HEK293 (cell line): ENCODE results near the gene ELOVL1.

ENCODE experiments used
- GLI4 ChIP-seq: fragments of 450-650 bp; formaldehyde crosslinking; IDR thresholded peaks from 2 replicates; pipeline ENCODE4 v1.5.1; 2016; ENCODE audit warnings: missing biosample characterization, missing genetic modification characterization
- GLIS1 ChIP-seq: fragments of 450-650 bp; formaldehyde crosslinking; IDR thresholded peaks from 2 replicates; pipeline ENCODE4 v1.5.1; 2016; ENCODE audit warnings: missing biosample characterization, missing genetic modification characterization
- HOXA7 ChIP-seq: sonication (generic); formaldehyde crosslinking; IDR thresholded peaks from 2 replicates; pipeline ENCODE4 v1.8.1; 2022; ENCODE audit warnings: missing genetic modification reagents, borderline replicate concordance
- HOXC10 ChIP-seq: sonication (generic); formaldehyde crosslinking; IDR thresholded peaks from 2 replicates; pipeline ENCODE4 v1.8.1; 2023; ENCODE audit warnings: mild to moderate bottlenecking, missing genetic modification reagents
- KLF10 ChIP-seq: fragments of 450-650 bp; IDR thresholded peaks from 2 replicates; pipeline ENCODE4 v1.5.1; 2018; ENCODE audit warnings: missing biosample characterization, mild to moderate bottlenecking, missing genetic modification characterization
- KLF17 ChIP-seq: fragments of 450-650 bp; formaldehyde crosslinking; IDR thresholded peaks from 2 replicates; pipeline ENCODE4 v1.5.1; 2016; ENCODE audit warnings: missing biosample characterization, missing genetic modification characterization
- PATZ1 ChIP-seq: fragments of 450-650 bp; formaldehyde crosslinking; IDR thresholded peaks from 2 replicates; pipeline ENCODE4 v1.5.1; 2016; ENCODE audit warnings: missing biosample characterization, missing genetic modification characterization
- TRIM28 ChIP-seq: IDR thresholded peaks from 2 replicates; pipeline ENCODE4 v1.6.1; 2011; ENCODE audit warnings: low read length, control low read depth, borderline replicate concordance
- ZBTB7A ChIP-seq: fragments of 450-650 bp; formaldehyde crosslinking; IDR thresholded peaks from 2 replicates; pipeline ENCODE4 v1.5.1; 2016; ENCODE audit warnings: low read depth, missing biosample characterization, missing genetic modification characterization
- ZFP37 ChIP-seq: fragments of 450-650 bp; formaldehyde crosslinking; IDR thresholded peaks from 2 replicates; pipeline ENCODE4 v1.5.1; 2016; ENCODE audit warnings: missing biosample characterization, missing genetic modification characterization
- ZNF157 ChIP-seq: fragments of 450-650 bp; formaldehyde crosslinking; IDR thresholded peaks from 2 replicates; pipeline ENCODE4 v1.5.1; 2016; ENCODE audit warnings: missing biosample characterization, missing genetic modification characterization
- ZNF184 ChIP-seq: fragments of 450-650 bp; IDR thresholded peaks from 2 replicates; pipeline ENCODE4 v1.5.1; 2018; ENCODE audit warnings: missing biosample characterization, mild to moderate bottlenecking, missing genetic modification characterization
- ZNF335 ChIP-seq: fragments of 450-650 bp; formaldehyde crosslinking; conservative IDR thresholded peaks from 2 replicates; pipeline ENCODE4 v1.5.1; 2016; ENCODE audit warnings: missing biosample characterization, missing genetic modification characterization
- ZNF341 ChIP-seq: fragments of 450-650 bp; formaldehyde crosslinking; IDR thresholded peaks from 2 replicates; pipeline ENCODE4; 2016; ENCODE audit warnings: low read depth, missing biosample characterization, missing genetic modification characterization
- ZNF416 ChIP-seq: fragments of 450-650 bp; formaldehyde crosslinking; IDR thresholded peaks from 2 replicates; pipeline ENCODE4 v1.5.1; 2016; ENCODE audit warnings: missing biosample characterization, missing genetic modification characterization
- ZNF48 ChIP-seq: fragments of 450-650 bp; formaldehyde crosslinking; IDR thresholded peaks from 2 replicates; pipeline ENCODE4 v1.5.1; 2016; ENCODE audit warnings: missing biosample characterization, missing genetic modification characterization
- ZNF529 ChIP-seq: fragments of 450-650 bp; formaldehyde crosslinking; IDR thresholded peaks from 2 replicates; pipeline ENCODE4 v1.5.1; 2017; ENCODE audit warnings: missing genetic modification characterization, missing biosample characterization; ENCODE audit not compliant: insufficient replicate concordance
- ZNF530 ChIP-seq: fragments of 450-650 bp; formaldehyde crosslinking; IDR thresholded peaks from 2 replicates; pipeline ENCODE4 v1.5.1; 2016; ENCODE audit warnings: low read depth, missing biosample characterization, missing genetic modification characterization
- ZNF639 ChIP-seq: fragments of 450-650 bp; formaldehyde crosslinking; IDR thresholded peaks from 2 replicates; pipeline ENCODE4 v1.5.1; 2016; ENCODE audit warnings: missing biosample characterization, missing genetic modification characterization
- ZNF701 ChIP-seq: fragments of 450-650 bp; formaldehyde crosslinking; IDR thresholded peaks from 2 replicates; pipeline ENCODE4 v1.5.1; 2016; ENCODE audit warnings: missing biosample characterization, missing genetic modification characterization
- ZNF707 ChIP-seq: fragments of 450-650 bp; formaldehyde crosslinking; IDR thresholded peaks from 2 replicates; pipeline ENCODE4 v1.5.1; 2016; ENCODE audit warnings: missing biosample characterization, missing genetic modification characterization
- ZNF747 ChIP-seq: fragments of 450-650 bp; formaldehyde crosslinking; IDR thresholded peaks from 2 replicates; pipeline ENCODE4 v1.5.1; 2016; ENCODE audit warnings: missing biosample characterization, missing genetic modification characterization
- ZNF785 ChIP-seq: fragments of 450-650 bp; formaldehyde crosslinking; IDR thresholded peaks from 2 replicates; pipeline ENCODE4 v1.5.1; 2016; ENCODE audit warnings: missing biosample characterization, missing genetic modification characterization
- TF ChIP-seq, protein P1 (sequence below): fragments of 450-650 bp; formaldehyde crosslinking; IDR thresholded peaks from 2 replicates; pipeline ENCODE4 v1.5.1; 2016; ENCODE audit warnings: missing biosample characterization, missing genetic modification characterization
- TF ChIP-seq, protein P2 (sequence below): fragments of 450-650 bp; formaldehyde crosslinking; IDR thresholded peaks from 2 replicates; pipeline ENCODE4 v1.5.1; 2016; ENCODE audit warnings: missing biosample characterization, missing genetic modification characterization
- TF ChIP-seq, protein P3 (sequence below): fragments of 450-650 bp; formaldehyde crosslinking; IDR thresholded peaks from 2 replicates; pipeline ENCODE4 v1.5.1; 2016; ENCODE audit warnings: missing biosample characterization, missing genetic modification characterization
- TF ChIP-seq, protein P4 (sequence below): fragments of 450-650 bp; formaldehyde crosslinking; IDR thresholded peaks from 2 replicates; pipeline ENCODE4 v1.5.1; 2017; ENCODE audit warnings: missing biosample characterization, missing genetic modification characterization
- TF ChIP-seq, protein P5 (sequence below): fragments of 450-650 bp; formaldehyde crosslinking; IDR thresholded peaks from 2 replicates; pipeline ENCODE4; 2016; ENCODE audit warnings: missing biosample characterization, missing genetic modification characterization
- TF ChIP-seq, protein P6 (sequence below): fragments of 450-650 bp; formaldehyde crosslinking; IDR thresholded peaks from 2 replicates; pipeline ENCODE4 v1.5.1; 2016; ENCODE audit warnings: missing biosample characterization, missing genetic modification characterization

Gene ELOVL1

GRCh38 chr1:43349594-43350306, 18.1 kb downstream of the ELOVL1 start (continued):
- TF ChIP-seq ZBTB7A (tag by site-specific recombination) (no peak), KLF10 (tag by site-specific recombination) (no peak), ZNF707 (tag by site-specific recombination) (no peak), ZNF416 (no peak), ZNF529 (tag by site-specific recombination) (no peak), ZNF341 (tag by site-specific recombination) (no peak), ZNF530 (tag by site-specific recombination) (no peak), ZNF785 (tag by site-specific recombination) (no peak), GLIS1 (tag by site-specific recombination) (no peak), ZNF157 (no peak), HOXC10 (CRISPR knock-in tag) (no peak), KLF17 (tag by site-specific recombination) (no peak), ZNF747 (tag by site-specific recombination) (no peak), ZNF639 (tag by site-specific recombination) (0 out of 2 replicates have a peak, but pooled peaks have one; percentile 26), ZNF48 (tag by site-specific recombination) (no peak), ZNF184 (tag by site-specific recombination) (no peak), ZFP37 (tag by site-specific recombination) (no peak), ZNF701 (tag by site-specific recombination) (no peak), HOXA7 (no peak), TRIM28 (no peak), PATZ1 (peak; percentile 68; the same call in 1 of the 2 replicates), GLI4 (no peak), ZNF335 (tag by site-specific recombination) (no peak; the same call in 1 of the 2 replicates)
- TF ChIP-seq, protein P1, sequence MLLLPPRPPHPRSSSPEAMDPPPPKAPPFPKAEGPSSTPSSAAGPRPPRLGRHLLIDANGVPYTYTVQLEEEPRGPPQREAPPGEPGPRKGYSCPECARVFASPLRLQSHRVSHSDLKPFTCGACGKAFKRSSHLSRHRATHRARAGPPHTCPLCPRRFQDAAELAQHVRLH, result no peak
- TF ChIP-seq, protein P2, sequence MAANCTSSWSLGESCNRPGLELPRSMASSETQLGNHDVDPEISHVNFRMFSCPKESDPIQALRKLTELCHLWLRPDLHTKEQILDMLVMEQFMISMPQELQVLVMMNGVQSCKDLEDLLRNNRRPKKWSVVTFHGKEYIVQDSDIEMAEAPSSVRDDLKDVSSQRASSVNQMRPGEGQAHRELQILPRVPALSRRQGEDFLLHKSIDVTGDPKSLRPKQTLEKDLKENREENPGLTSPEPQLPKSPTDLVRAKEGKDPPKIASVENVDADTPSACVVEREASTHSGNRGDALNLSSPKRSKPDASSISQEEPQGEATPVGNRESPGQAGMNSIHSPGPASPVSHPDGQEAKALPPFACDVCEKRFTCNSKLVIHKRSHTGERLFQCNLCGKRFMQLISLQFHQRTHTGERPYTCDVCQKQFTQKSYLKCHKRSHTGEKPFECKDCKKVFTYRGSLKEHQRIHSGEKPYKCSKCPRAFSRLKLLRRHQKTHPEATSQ (tag by site-specific recombination), result no peak
- TF ChIP-seq, protein P3, sequence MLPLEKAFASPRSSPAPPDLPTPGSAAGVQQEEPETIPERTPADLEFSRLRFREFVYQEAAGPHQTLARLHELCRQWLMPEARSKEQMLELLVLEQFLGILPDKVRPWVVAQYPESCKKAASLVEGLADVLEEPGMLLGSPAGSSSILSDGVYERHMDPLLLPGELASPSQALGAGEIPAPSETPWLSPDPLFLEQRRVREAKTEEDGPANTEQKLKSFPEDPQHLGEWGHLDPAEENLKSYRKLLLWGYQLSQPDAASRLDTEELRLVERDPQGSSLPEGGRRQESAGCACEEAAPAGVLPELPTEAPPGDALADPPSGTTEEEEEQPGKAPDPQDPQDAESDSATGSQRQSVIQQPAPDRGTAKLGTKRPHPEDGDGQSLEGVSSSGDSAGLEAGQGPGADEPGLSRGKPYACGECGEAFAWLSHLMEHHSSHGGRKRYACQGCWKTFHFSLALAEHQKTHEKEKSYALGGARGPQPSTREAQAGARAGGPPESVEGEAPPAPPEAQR (tag by site-specific recombination), result no peak
- TF ChIP-seq, protein P4, sequence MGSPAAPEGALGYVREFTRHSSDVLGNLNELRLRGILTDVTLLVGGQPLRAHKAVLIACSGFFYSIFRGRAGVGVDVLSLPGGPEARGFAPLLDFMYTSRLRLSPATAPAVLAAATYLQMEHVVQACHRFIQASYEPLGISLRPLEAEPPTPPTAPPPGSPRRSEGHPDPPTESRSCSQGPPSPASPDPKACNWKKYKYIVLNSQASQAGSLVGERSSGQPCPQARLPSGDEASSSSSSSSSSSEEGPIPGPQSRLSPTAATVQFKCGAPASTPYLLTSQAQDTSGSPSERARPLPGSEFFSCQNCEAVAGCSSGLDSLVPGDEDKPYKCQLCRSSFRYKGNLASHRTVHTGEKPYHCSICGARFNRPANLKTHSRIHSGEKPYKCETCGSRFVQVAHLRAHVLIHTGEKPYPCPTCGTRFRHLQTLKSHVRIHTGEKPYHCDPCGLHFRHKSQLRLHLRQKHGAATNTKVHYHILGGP (tag by site-specific recombination), result no peak
- TF ChIP-seq, protein P5, sequence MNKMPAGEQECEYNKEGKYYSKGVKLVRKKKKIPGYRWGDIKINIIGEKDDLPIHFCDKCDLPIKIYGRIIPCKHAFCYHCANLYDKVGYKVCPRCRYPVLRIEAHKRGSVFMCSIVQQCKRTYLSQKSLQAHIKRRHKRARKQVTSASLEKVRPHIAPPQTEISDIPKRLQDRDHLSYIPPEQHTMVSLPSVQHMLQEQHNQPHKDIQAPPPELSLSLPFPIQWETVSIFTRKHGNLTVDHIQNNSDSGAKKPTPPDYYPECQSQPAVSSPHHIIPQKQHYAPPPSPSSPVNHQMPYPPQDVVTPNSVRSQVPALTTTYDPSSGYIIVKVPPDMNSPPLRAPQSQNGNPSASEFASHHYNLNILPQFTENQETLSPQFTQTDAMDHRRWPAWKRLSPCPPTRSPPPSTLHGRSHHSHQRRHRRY (tag by site-specific recombination), result no peak
- TF ChIP-seq, protein P6, sequence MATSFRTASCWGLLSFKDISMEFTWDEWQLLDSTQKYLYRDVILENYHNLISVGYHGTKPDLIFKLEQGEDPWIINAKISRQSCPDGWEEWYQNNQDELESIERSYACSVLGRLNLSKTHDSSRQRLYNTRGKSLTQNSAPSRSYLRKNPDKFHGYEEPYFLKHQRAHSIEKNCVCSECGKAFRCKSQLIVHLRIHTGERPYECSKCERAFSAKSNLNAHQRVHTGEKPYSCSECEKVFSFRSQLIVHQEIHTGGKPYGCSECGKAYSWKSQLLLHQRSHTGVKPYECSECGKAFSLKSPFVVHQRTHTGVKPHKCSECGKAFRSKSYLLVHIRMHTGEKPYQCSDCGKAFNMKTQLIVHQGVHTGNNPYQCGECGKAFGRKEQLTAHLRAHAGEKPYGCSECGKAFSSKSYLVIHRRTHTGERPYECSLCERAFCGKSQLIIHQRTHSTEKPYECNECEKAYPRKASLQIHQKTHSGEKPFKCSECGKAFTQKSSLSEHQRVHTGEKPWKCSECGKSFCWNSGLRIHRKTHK (tag by site-specific recombination), result no peak
